Epidermal melanocyte (primary cell): ENCODE measurements around the gene GOSR1.
"Not testable (repeated sequence)": the region's sequence is repeated elsewhere in the genome, so short reads cannot be mapped to it uniquely, and the experiment has no call there.

Source experiments
- DNase-seq: peaks from one replicate; pipeline ENCODE4 v3.0.0; 2011; ENCODE audit warnings: low spot score; ENCODE audit not compliant: insufficient read length

The GOSR1 gene

DNA sequence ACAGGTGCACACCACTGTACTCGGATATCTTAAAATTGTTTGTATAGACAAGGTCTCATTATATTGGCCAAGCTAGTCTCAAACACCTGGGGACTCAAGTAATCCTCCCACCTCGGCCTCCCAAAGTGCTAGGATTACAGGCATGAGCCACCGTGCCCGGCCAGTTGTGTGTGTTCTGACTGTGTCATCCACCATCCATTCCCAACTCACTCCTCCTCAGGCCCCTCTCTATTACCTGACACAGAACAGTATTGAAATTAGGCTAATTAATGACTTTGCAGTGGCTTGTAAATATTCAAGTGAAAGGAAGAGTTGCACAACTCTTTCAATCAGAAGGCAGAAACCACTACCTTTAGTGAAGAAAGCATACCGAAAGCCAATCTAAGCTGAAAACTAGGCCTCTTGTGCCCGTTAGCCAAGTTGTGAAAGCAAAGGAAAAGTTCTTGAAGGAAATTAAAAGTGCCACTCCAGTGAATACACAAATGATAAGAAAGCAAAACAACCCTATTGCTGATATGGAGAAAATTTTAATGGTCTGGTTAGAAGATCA lies 28.7 kb downstream of the GOSR1 start:
- DNase-seq, result no peak

DNA sequence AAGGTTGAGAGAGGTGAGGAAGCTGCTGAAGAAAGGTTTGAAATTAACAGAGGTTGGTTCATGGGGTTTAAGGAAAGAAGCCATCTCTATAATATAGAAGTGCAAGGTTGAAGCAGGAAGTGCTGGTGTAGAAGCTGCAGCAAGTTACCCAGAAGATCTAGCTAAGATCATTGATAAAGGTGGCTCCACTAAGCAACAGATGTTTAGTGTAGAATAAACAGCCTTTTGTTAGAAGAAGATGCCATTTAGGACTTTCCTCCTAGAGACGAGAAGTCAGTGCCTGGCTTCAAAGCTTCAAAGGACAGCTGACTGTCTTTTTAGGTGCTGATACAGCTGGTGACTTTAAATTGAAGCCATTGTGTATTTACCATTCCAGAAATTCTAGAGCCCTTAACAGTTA lies 29.3 kb downstream of the GOSR1 start:
- no peak for DNase-seq

DNA sequence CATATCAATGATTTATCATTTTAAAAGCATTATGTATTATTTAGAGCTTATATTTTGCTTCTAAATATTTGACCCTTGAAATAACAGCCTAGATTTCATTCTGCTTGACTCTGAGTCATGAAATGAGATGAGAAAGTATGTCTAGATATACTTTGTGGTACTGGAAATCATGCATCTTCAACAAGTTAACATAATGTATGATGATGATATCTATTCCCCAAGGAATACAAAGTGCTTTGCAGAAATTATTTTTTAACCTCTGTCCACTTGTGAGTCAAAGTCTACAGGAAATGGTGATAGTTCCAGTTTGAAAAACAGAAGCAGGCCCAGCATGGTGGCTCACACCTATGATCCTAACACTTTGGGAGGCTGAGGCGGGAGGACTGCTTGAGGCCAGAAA lies 36.1 kb downstream of the GOSR1 start:
- no peak for DNase-seq

DNA sequence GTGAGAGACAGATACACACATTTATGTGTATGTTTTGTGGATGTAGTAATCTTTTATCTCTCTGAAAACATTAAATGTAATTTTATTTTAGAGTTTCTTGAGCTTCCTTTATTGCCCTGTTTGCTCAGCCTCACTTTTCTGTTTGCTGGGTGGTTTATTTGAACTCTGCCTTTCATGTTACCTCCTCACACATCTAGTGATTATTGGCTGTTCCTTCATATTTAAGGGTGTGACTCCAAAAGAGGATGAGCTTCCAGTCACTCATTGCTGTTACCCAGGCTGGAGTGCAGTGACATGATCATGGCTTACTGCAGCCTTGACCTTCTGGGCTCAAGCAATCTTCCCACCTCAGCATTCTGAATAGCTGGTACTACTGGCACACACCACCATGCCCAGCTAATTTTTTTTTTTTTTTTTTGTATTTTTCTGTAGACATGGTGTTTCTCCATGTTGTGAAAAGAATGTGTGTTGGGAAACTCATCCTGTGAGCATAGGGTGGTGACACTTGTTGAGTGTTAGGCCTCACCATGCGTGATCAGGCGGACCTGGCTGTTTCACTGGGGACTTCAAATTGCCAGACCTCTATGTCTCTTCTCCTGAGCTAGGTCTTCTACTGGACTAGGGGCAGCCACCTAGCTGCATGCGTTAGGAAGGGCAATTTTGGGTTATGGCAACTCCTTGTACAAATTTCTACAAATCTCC lies 37.8 kb downstream of the GOSR1 start:
- DNase-seq, result no peak

DNA sequence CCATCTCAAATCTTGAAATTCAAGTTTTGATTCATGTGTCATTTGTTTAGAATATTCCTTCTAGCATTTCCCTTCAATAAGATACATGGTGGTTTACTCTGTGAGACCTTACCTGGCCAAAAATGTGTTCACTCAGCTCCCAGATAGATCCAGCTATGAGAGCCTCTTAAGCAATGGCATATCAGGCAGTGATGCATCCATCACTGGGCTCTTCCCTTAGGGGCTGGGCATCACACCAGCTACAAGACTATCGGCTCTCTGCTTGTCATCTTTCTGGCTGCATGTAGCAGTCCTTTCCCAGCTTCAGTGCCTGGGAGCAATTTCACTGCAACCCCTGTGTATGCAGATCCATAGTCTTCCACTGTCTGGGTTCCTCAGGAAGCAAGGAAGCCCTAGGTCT lies 40.6 kb downstream of the GOSR1 start:
- no peak for DNase-seq

DNA sequence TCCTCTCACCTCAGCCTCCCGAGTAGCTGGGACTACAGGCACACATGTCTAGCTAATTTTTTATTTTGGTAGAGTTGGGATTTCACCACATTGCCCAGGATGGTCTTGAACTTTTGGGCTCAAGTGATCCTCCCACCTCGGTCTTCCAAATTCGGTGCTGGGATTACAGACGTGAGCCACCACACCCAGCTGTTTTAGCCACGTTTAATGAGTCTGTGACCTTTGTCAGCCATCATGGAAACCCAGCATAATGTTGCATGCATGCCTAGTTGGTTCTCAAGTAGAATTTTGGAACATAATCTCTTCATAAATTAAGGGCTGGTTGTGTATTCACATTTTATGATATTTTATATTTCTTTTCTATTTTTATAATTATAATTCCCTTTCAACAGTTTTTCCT lies 42.0 kb downstream of the GOSR1 start:
- DNase-seq, result no peak

DNA sequence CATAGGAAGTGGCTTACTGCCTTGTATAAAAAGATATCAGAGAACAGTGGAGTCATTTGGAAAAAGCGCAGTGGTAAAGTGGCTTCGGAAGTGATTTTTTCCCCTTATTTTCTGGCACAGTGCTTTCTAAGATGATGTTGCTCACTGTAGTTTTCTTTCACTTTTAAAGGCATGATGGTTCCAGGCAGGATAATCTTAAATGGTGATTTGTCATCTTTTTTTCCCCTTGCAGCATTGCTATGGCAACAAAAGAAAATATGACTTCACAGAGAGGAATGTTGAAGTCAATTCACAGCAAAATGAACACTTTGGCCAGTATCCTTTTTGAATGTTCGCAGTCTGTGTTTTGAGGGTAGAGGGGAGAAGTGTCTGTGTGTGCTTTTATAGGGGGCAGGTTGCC lies 42.5 kb downstream of the GOSR1 start:
- DNase-seq, result no peak

DNA sequence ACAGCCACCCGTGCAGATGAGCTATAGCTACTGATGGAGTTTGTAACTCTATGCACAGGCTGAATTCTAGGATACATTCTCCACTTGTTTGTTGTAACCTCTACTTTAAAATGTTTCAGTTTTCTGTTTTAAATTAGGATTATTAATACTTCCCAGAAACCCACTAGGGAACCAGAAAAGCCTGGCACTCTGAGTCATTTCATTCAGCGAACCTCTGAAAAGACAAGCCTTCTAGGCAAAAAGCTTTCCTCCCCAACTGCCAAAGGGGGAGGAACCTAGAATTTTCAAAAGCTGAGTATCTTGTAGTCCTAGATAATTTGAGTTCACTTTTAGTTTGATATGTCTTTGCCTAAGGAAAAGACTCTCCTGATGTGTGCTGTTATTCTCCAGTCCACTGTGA lies 43.2 kb downstream of the GOSR1 start:
- DNase-seq, result no peak

DNA sequence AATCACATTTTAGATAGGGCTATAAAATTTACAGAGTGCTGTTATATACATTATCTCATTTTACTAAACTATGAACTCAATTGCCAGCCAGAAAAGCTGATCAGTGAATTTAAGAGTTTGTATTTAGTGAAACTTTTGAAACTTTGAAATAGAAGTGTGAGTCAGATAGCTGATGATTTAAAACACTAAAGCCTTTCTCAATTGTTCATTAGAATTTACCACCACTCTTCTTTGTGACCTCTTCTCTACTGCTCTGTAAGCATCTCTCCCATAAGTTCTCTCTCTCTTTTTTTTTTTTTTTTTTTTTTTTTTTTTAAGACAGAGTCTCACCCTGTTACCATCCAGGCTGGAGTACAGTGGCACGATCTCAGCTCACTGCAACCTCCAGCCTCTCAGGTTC lies 43.7 kb downstream of the GOSR1 start:
- no peak for DNase-seq

DNA sequence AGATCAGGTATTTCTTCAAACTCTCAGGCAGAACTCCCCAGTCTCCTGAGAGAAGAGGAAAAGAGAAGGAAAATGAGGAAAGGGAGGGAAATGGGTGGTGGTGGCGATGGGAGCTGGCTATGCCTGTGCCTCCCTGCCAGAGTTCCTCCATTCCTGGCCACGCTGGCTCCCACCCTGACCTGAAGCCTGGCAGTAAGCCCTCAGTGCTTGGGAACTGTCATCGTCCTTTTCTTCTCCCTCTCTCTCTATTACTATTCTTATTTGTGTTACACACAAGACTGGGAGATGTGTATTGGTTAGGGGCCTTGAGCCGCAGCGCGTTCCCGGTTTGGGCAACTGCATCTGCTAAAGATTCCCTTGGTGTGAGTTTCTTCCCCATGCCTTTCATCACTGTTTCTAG lies 44.6 kb downstream of the GOSR1 start:
- DNase-seq, result no peak

DNA sequence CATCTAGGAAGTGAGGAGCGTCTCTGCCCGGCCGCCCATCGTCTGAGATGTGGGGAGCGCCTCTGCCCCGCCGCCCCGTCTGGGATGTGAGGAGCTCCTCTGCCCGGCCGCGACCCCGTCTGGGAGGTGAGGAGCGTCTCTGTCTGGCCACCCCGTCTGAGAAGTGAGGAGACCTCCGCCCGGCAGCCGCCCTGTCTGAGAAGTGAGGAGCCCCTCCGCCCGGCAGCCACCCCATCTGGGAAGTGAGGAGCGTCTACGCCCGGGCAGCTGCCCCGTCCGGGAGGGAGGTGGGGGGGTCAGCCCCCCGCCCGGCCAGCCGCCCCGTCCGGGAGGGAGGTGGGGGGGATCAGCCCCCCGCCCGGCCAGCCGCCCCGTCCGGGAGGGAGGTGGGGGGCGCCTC lies 46.0 kb downstream of the GOSR1 start:
- not testable (repeated sequence) for DNase-seq

DNA sequence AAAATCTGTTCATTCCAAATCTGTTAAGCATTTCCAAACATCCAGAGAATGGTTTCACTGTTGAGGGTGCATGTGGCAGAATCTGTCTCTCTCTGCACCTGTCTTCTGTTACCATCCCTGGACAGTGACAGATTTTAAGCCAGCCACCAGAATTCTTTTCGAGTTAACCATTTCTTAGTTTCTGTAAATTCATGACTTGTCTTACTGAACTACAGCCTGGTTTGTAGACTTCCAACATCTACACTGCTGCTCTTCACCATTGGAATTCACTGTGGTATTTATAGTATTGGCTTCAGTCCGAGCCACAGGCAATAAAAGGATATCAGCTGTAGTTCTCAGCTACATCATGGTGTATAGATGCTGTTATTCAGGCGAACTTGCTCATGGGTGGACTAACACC lies 47.6 kb downstream of the GOSR1 start:
- no peak for DNase-seq

DNA sequence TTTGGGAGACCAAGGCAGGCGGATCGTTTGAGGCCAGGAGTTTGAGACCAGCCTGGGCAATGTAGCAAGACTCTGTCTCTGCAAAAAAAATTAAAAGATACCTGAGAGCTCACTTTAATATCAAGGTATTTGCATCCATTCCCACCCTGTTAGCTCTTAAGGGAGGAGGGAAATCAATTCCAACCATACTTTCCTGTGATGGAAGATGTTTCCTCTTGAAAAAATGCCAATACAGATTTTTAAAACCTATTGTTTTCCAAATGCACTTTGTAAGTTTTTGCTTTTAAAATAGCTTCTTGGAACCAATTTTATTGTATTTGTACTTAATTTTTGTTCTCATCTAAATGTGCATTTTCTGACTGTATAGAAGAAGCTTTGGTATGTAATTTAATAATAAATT lies 49.2 kb downstream of the GOSR1 start:
- no peak for DNase-seq

DNA sequence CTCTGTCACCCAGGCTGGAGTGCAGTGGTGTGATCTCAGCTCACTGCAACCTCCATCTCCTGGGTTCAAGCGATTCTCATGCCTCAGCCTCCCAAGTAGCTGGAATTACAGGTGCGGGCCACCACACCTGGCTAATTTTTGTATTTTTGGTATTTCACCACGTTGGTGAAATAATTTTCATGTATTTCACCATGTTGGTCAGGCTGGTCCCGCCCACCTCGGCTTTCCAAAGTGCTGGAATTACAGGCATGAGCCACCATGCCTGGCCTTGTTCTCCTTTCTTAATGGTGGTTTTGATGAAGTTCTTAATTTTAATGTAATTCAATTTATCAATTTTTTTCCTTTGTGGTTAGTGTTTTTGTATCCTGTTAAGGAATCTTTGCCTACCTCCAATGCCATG lies 51.5 kb downstream of the GOSR1 start:
- not testable (repeated sequence) for DNase-seq

DNA sequence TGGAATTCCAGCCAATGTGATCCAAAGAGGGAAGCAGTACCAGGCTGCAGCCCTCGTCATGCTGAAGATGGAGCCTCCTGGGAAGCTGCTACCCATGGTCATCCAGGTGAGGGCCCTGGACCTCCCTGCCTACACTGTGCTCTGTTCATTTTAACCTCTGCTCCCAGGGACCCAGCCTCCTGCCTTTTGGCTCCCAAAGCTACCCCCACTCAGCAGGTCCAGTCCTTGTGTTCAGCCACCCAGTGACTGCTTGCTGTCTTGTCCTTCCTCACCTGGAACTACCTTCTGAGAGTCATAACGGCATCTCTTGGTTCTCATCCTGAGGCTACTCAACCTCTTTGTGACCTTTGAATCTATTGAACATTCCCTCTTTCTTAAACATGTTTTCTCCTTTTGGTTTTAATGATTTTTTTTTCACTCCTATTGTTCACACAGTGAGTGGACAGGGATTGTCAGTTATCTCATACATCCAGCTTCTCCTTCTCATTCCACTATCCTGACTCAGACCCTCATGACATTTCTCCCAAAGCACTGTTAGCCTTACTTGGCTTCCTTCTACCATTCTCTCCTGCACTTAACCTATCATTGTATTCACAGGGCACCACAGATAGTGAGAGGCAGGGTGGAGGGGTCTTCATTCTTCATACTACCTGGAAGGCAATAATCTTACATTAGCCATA lies 53.3 kb downstream of the GOSR1 start:
- DNase-seq, result no peak

DNA sequence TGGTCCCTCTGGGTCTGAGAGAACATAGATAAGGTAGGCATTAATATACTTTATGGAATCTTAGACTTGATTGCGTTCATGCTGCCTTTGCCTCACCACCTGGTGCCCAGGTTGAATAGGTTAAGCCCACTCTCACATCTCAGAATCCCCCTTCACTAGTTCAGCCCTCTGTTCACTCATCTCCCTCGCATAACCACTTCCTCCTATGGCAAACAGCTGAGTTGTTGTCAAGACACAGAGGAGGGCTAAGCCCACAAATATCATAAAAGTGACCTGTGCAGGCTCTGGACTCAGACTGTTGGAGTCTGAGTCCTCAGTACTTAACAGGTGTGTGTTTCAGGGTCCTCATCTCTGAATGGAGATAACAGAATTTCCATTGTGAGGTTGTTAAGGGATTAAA lies 55.7 kb downstream of the GOSR1 start:
- no peak for DNase-seq

DNA sequence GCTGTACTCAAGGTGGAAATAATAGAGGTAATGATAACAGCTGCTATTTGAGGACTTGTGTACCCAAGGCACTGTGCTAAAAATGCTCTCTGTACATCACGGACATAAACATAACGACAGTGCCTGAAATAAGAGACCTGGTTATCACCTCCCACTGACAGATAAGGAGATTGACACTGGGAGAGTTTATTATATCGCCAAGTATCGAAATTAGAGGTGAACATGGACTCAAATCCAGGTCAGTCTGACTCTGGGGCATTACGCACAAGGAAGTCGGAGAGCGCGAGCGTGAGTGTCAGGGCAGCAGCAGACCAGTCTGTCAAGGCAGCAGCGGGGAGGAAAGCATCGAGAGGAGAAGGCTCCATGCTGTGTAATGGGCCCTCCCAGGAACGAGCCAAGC lies 57.1 kb downstream of the GOSR1 start:
- DNase-seq, result no peak

DNA sequence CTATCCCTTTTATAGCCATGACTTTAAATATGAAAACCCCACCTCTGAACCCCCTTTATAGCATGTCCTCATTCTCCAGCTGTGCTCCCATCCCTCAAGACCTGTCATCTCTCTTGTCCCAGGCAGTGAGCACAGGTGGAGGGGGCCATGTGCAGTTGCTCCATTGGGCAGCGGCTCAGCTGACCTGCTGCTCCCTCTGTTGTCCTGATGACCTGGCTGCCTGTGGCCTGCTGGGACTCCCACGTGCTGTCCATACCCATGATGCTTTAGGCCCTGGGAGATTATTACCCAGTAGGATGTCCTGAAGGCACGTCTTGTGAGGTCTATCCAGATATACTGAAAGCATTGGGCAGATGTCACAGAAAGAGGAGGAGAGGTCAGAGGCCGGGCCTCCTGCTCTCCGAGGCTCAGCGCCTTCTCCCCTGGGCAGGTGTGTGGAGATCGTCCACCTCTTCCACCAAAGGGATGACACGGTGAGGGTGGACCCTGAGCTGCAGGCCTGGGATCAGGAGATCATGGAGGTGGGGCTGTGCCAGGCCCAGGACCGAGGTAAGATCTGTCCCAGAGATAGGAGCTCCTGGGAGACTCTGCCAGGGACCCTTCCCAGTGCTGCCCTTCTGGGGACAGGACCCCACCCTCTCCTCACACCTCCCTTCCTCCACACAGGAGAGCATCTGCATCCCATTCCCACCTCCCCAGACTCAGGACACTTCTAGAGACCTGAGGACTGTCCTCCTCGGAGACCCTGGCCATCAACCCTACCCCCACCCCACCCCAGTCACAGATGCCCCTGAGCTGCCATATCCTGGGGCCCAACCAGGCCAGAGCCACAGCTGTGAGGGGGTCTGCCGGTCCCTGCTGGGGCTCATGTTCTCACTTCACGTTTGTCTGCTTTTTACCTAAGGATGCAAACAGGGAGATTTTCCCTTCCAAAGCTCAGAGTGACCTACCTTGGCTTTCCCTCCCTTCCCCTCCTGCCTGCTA lies 58.0 kb downstream of the GOSR1 start:
- no peak for DNase-seq

DNA sequence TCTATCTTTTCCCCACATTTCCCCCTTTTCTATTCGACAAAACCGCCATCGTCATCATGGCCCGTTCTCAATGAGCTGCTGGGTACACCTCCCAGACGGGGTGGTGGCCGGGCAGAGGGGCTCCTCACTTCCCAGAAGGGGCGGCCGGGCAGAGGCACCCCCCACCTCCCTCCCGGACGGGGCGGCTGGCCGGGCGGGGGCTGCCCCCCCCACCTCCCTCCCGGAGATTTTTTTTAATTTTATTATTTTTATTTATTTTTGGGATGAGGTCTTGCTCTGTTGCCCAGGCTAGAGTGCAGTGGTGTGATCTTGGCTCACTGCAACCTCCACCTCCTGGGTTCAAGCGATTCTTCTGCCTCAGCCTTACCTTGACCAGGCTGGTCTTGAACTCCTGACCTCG lies 59.6 kb downstream of the GOSR1 start:
- not testable (repeated sequence) for DNase-seq

DNA sequence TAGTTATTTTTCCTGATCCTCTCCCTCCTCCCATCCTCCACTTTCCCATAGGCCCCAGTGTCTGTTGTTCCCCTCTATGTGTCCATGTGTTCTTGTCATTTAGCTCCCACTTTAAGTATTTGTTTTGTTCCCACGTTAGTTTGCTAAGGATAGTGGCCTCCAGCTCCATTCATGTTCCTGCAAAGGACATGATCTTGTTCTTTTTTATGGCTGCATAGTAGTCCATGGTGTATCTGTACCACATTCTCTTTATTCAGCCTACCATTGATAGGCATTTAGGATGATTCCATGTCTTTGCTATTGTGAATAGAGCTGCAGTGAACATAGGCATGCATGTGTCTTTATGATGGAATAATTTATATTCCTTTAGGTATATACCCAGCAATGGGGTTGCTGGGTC lies 60.5 kb downstream of the GOSR1 start:
- not testable (repeated sequence) for DNase-seq

DNA sequence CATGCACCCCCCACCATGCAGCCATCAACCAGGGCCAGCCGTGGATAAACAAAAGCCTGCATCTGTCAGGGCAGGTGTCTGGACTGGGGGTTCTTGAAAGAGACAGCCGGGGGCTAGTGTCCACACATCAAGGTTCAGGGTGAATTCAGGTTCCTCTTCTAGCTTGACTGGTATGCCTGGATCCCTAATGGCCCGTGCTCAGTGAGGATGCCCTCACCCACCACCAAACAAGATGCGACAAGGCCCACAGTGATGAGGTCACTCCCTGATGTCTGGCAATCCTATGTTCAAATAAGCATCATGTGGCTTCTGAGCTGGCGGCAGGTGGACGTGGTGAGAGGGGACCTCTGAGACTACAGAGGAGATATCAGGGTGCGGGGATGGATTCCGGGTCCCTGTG lies 64.6 kb downstream of the GOSR1 start:
- DNase-seq, result no peak

DNA sequence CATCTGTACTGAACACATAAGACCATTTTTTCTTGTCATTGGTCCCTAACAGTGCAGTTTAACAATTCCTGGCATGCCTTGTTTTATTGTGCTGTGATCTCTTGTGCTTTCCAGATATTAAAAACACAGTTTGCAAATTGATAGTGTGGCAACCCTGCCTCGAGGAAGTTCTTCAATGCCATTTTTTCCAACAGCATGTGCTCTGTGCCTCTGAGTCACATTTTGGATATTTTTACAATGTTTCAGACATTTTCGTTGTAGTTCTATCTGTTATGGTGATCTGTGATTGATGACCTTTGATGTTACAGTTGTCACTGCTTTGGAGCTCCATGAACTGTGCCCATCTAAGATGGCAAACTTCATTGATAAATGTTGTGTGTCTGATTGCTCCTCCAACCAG lies 66.2 kb downstream of the GOSR1 start:
- no peak for DNase-seq
